Nephron (organoid): ENCODE measurements around the gene TREH.
"Not testable (repeated sequence)": the region's sequence is repeated elsewhere in the genome, so short reads cannot be mapped to it uniquely, and the experiment has no call there.

ENCODE experiments used
- H3K27ac Mint-ChIP-seq, 3 experiments: 2 replicates each; pipeline ENCODE4 v1.8.0; 2020; ENCODE audit warnings: mixed read lengths in 3 of 3, mild to moderate bottlenecking in 2 of 3, moderate library complexity in 1 of 3
- H3K27me3 Mint-ChIP-seq: 2 replicates; pipeline ENCODE4 v1.8.0; 2021; ENCODE audit warnings: low read depth, mild to moderate bottlenecking, moderate library complexity, mixed read lengths
- H3K36me3 Mint-ChIP-seq: 2 replicates; pipeline ENCODE4 v1.8.0; 2020; ENCODE audit warnings: low read depth, mixed read lengths
- H3K4me1 Mint-ChIP-seq: 2 replicates; pipeline ENCODE4 v1.8.0; 2020; ENCODE audit warnings: mixed read lengths
- H3K4me3 Mint-ChIP-seq, 3 experiments: 2 replicates each; pipeline ENCODE4 v1.8.0; 2020; ENCODE audit warnings: mild to moderate bottlenecking in 3 of 3, mixed read lengths in 3 of 3, moderate library complexity in 2 of 3
- H3K9me3 Mint-ChIP-seq: 2 replicates; pipeline ENCODE4 v1.8.0; 2020; ENCODE audit warnings: mixed read lengths
- CTCF ChIP-seq, 3 experiments: fragments of 200-600 bp; sonication (generic); IDR thresholded peaks; one replicate each; pipeline ENCODE4 v1.5.0; 2021; ENCODE audit warnings: antibody characterized with exemption in 3 of 3; ENCODE audit not compliant: unreplicated experiment in 3 of 3

The TREH gene

GRCh38 chr11:118715837-118716260, 36.4 kb upstream of the TREH start:
- no peak overlapping the region for H3K4me3 Mint-ChIP-seq
- H3K27ac Mint-ChIP-seq: peak overlapping the region; percentile 88 to 92 (median 92)
- peaks cover 31% of the 10 kb centered on the region for H3K27me3 Mint-ChIP-seq
- TF ChIP-seq CTCF (IDR thresholded peaks at IDR 0.05; ENCODE audit: unreplicated experiment in 3 of 3): no peak
- H3K9me3 Mint-ChIP-seq: no peaks in the 10 kb centered on the region
- H3K36me3 Mint-ChIP-seq: no peaks in the 10 kb centered on the region
- H3K4me1 Mint-ChIP-seq: peaks cover 27% of the 10 kb centered on the region

DNA sequence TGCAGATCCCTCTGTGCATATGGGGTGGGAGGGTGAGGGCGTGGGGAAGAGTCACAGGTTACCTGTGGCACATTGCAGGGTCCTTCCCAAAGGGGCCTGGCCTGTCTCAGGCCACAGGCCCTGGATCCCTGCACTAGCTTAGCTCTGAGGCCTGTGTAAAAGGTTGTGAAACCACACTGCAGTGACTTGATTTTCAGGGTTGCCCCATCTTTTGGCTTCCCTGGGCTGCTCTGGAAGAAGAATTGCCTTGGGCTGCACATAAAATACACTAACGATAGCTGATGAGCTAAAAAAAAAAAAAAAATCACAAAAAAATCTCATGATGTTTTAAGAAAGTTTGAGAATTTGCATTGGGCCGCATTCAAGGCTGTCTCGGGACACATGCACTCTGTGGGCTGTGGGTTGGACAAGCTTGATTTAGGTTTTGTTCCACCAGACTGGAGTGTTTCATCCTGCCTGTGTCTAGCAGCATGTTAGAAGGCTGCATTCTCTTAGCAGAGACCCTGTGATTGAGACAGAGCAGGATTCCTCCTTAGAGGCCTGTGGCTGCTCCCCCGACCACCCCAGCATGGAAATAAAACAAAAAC, 35.9 kb upstream of the TREH start:
- Mint-ChIP-seq H3K27me3 (peaks cover 26% of the 10 kb centered on the region), H3K4me1 (peaks cover 22% of the 10 kb centered on the region), H3K36me3 (no peaks in the 10 kb centered on the region), H3K9me3 (no peaks in the 10 kb centered on the region), H3K27ac (peak overlapping the region; percentile 88 to 92 (median 92)), H3K4me3 (no peak overlapping the region)
- no peak for TF ChIP-seq CTCF (IDR thresholded peaks at IDR 0.05; ENCODE audit: unreplicated experiment in 3 of 3)

GRCh38 chr11:118714816-118715215, 35.4 kb upstream of the TREH start:
- Mint-ChIP-seq H3K4me3 (peak overlapping the region in 1 of 3 experiments; percentile 34), H3K27me3 (peaks cover 20% of the 10 kb centered on the region), H3K36me3 (no peaks in the 10 kb centered on the region), H3K9me3 (no peaks in the 10 kb centered on the region), H3K4me1 (peaks cover 17% of the 10 kb centered on the region), H3K27ac (peak overlapping the region; percentile 46 to 92 (median 82))
- TF ChIP-seq CTCF (IDR thresholded peaks at IDR 0.05; ENCODE audit: unreplicated experiment in 3 of 3): no peak

DNA sequence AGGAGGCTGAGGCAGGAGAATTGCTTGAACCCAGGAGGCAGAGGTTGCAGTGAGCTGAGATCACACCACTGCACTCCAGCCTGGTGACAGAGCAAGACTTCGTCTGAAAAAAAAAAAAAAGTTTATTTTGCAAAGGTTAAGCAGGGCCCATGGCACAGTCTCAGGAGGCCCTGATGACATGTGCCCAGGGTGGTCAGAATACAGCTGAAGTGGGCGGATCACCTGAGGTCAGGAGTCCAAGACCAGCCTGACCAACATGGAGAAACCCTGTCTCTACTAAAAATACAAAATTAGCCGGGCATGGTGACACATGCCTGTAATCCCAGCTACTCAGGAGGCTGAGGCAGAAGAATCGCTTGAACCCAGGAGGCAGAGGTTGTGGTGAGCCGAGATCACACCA, 35.0 kb upstream of the TREH start:
- H3K27me3 Mint-ChIP-seq: peaks cover 16% of the 10 kb centered on the region
- not testable (repeated sequence) for H3K9me3 Mint-ChIP-seq, H3K36me3 Mint-ChIP-seq, H3K4me3 Mint-ChIP-seq
- H3K27ac Mint-ChIP-seq: peak overlapping the region in 2 of 3 experiments; percentile 46 to 92
- H3K4me1 Mint-ChIP-seq: peaks cover 15% of the 10 kb centered on the region

GRCh38 chr11:118708296-118708695, 28.8 kb upstream of the TREH start:
- Mint-ChIP-seq H3K27me3 (peaks cover 14% of the 10 kb centered on the region), H3K9me3 (no peaks in the 10 kb centered on the region), H3K36me3 (no peaks in the 10 kb centered on the region), H3K27ac (no peak overlapping the region), H3K4me1 (peaks cover 13% of the 10 kb centered on the region), H3K4me3 (no peak overlapping the region)
- TF ChIP-seq CTCF (IDR thresholded peaks at IDR 0.05; ENCODE audit: unreplicated experiment in 3 of 3): no peak

- TF ChIP-seq CTCF (IDR thresholded peaks at IDR 0.05; ENCODE audit: unreplicated experiment in 3 of 3): no peak
- no peak overlapping the region for H3K27ac Mint-ChIP-seq
- peaks cover 14% of the 10 kb centered on the region for H3K27me3 Mint-ChIP-seq
- H3K36me3 Mint-ChIP-seq: no peaks in the 10 kb centered on the region
- H3K4me3 Mint-ChIP-seq: no peak overlapping the region
- peaks cover 13% of the 10 kb centered on the region for H3K4me1 Mint-ChIP-seq
- no peaks in the 10 kb centered on the region for H3K9me3 Mint-ChIP-seq
Measured at GRCh38 chr11:118706546-118706825, 27.0 kb upstream of the TREH start.
